SU-DHL-6 (cell line): ENCODE measurements around the gene THAP7.

Experiments
- CTCF ChIP-seq: fragments of 200-600 bp; sonication (generic); IDR thresholded peaks from one replicate; pipeline ENCODE4 v1.5.1; 2017; ENCODE audit warnings: antibody characterized with exemption, mild to moderate bottlenecking, low read length, moderate library complexity; ENCODE audit not compliant: insufficient read depth, poor library complexity, severe bottlenecking
- EZH2phosphoT487 ChIP-seq: fragments of 200-600 bp; sonication (generic), shearing (Covaris generic); conservative IDR thresholded peaks from 2 replicates; pipeline ENCODE4 v1.6.1; 2018; ENCODE audit warnings: mild to moderate bottlenecking, antibody characterized with exemption, low read length, moderate library complexity, mixed read lengths

GRCh38 chr22:20994902-20995241, 7.0 kb downstream of the THAP7 start:
- TF ChIP-seq EZH2phosphoT487 (no peak), CTCF (no peak)
